Caco-2 (cell line): ENCODE data around the gene ENOX1. TPM values are rescaled to one million over a fixed set of nuclear protein-coding genes. Genes with fewer than 3 reads are reported as not detected.

Source experiments
- BruUV-seq: library from RNA; stranded (reverse); fragments of 400-500 nt; replicated peaks from 2 replicates; lab custom pipeline; 2021; lab: Mats Ljungman, UMichigan
- CTCF ChIA-PET: fragments of 300-600 bp; sonication (Branson Sonifier 250); formaldehyde crosslinking; loops from one replicate; lab custom pipeline; 2022; ENCODE audit warnings: antibody characterized with exemption; lab: Charles Lee
- POLR2A ChIA-PET: fragments of 300-600 bp; sonication (Branson Sonifier 250); formaldehyde crosslinking; loops from one replicate; lab custom pipeline; 2022; ENCODE audit warnings: antibody characterized with exemption; lab: Charles Lee
- DNase-seq, 2 experiments: peaks; one replicate each; pipeline versions ENCODE4 v3.0.0 to v3.0.0-alpha.2; 2020 to 2022
- H3K27me3 ChIP-seq: replicated peaks from 2 replicates; pipeline ENCODE4 v1.6.0; 2011; ENCODE audit warnings: low read length; ENCODE audit not compliant: control insufficient read depth, insufficient read depth
- H3K36me3 ChIP-seq: 2 replicates; pipeline ENCODE4 v1.5.1; 2011; ENCODE audit warnings: low read length; ENCODE audit not compliant: control insufficient read depth, insufficient read depth
- H3K4me1 ChIP-seq: fragments of 250-450 bp; sonication (Bioruptor Pico); 2 replicates; pipeline ENCODE4 v1.5.1; 2020; ENCODE audit warnings: mild to moderate bottlenecking
- H3K4me3 ChIP-seq: 2 replicates; pipeline ENCODE4 v1.5.1; 2011; ENCODE audit warnings: low read depth, mild to moderate bottlenecking, control low read depth, low read length
- H3K9me3 ChIP-seq: fragments of 250-450 bp; sonication (Bioruptor Pico); 2 replicates; pipeline ENCODE4 v1.5.1; 2020; ENCODE audit warnings: mild to moderate bottlenecking, moderate library complexity
- H3K27ac Mint-ChIP-seq: one replicate; pipeline ENCODE4 v1.8.0; 2022; ENCODE audit warnings: mixed read lengths; ENCODE audit not compliant: unreplicated experiment
- H3K27me3 Mint-ChIP-seq: one replicate; pipeline ENCODE4 v1.8.0; 2022; ENCODE audit warnings: mixed read lengths; ENCODE audit not compliant: insufficient read depth, unreplicated experiment
- H3K36me3 Mint-ChIP-seq: one replicate; pipeline ENCODE4 v1.8.0; 2022; ENCODE audit warnings: mild to moderate bottlenecking, mixed read lengths; ENCODE audit not compliant: insufficient read depth, unreplicated experiment
- H3K4me1 Mint-ChIP-seq: one replicate; pipeline ENCODE4 v1.8.0; 2022; ENCODE audit warnings: low read depth, mixed read lengths; ENCODE audit not compliant: unreplicated experiment
- H3K4me3 Mint-ChIP-seq: one replicate; pipeline ENCODE4 v1.8.0; 2022; ENCODE audit warnings: mild to moderate bottlenecking, moderate library complexity, mixed read lengths; ENCODE audit not compliant: unreplicated experiment
- H3K9me3 Mint-ChIP-seq: one replicate; pipeline ENCODE4 v1.8.0; 2022; ENCODE audit warnings: mixed read lengths; ENCODE audit not compliant: unreplicated experiment
- intact Hi-C: fragments of 100-400 bp; cut with micrococcal nuclease; formaldehyde crosslinking; loops from one replicate; pipeline ENCODE4 v1.10.0; 2022; ENCODE audit not compliant: unreplicated experiment
- total RNA-seq: library from RNA; stranded (reverse); gene quantifications from 2 replicates; pipeline ENCODE4 v1.2.3, GENCODE V29; 2022
- TF ChIP-seq, protein P1 (sequence below), 2 experiments: fragments of 200-600 bp in 1 of 2; IDR thresholded peaks; 1 replicate in 1 of 2; 2 replicates in 1 of 2; pipeline versions ENCODE4 v1.5.1 to v1.8.0; 2011 to 2022; ENCODE audit warnings: antibody characterized with exemption in 1 of 2, control low read depth in 1 of 2, inconsistent platforms in 1 of 2, low read depth in 1 of 2, low read length in 1 of 2, mild to moderate bottlenecking in 1 of 2, moderate library complexity in 1 of 2; ENCODE audit not compliant: insufficient read depth in 1 of 2, severe bottlenecking in 1 of 2, unreplicated experiment in 1 of 2

ENOX1 gene
- total RNA-seq, 1 experiment from 2014 or later: 9.1 TPM

DNA sequence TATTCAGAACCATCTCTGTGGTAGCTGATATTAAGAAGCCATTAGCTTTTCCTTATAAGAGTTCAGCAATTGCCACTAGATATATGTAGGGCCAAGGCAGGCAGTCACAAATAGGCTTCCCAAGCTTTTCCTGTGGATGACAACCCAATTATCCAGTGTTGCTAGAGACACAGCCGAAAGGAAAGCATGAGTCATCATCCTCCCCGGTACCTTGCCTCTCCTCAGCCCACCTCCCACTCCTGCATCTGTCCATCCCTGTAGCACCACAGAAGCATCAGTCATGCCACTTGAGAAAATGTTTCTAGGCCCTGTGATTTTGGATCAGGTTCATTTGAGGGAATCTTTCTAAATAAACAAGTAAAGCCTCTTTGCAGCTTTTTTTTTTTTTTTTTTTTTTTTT is 559.1 kb downstream of the ENOX1 start:
- no peak overlapping the region for H3K4me3 ChIP-seq
- DNase-seq: no peak
- no peaks in the 10 kb centered on the region for H3K36me3 ChIP-seq
- no peaks in the 10 kb centered on the region for H3K4me1 Mint-ChIP-seq
- no peaks in the 10 kb centered on the region for H3K27me3 Mint-ChIP-seq
- BruUV-seq: no TSS peak
- no peaks in the 10 kb centered on the region for H3K27me3 ChIP-seq
- intact Hi-C loops: no loop called here
- TF ChIP-seq, protein P1, sequence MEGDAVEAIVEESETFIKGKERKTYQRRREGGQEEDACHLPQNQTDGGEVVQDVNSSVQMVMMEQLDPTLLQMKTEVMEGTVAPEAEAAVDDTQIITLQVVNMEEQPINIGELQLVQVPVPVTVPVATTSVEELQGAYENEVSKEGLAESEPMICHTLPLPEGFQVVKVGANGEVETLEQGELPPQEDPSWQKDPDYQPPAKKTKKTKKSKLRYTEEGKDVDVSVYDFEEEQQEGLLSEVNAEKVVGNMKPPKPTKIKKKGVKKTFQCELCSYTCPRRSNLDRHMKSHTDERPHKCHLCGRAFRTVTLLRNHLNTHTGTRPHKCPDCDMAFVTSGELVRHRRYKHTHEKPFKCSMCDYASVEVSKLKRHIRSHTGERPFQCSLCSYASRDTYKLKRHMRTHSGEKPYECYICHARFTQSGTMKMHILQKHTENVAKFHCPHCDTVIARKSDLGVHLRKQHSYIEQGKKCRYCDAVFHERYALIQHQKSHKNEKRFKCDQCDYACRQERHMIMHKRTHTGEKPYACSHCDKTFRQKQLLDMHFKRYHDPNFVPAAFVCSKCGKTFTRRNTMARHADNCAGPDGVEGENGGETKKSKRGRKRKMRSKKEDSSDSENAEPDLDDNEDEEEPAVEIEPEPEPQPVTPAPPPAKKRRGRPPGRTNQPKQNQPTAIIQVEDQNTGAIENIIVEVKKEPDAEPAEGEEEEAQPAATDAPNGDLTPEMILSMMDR (IDR thresholded peaks at IDR 0.05; ENCODE audit: insufficient read depth in 1 of 2, low read depth in 1 of 2, low read length in 1 of 2, severe bottlenecking in 1 of 2, unreplicated experiment in 1 of 2): no peak
- H3K4me1 ChIP-seq: no peaks in the 10 kb centered on the region
- H3K9me3 ChIP-seq: no peaks in the 10 kb centered on the region
- peaks cover 10% of the 10 kb centered on the region for H3K36me3 Mint-ChIP-seq
- ChIA-PET POLR2A (no interaction called here), CTCF (no interaction called here)
- H3K9me3 Mint-ChIP-seq: no peaks in the 10 kb centered on the region
- no peak overlapping the region for H3K27ac Mint-ChIP-seq
- no peak overlapping the region for H3K4me3 Mint-ChIP-seq

DNA sequence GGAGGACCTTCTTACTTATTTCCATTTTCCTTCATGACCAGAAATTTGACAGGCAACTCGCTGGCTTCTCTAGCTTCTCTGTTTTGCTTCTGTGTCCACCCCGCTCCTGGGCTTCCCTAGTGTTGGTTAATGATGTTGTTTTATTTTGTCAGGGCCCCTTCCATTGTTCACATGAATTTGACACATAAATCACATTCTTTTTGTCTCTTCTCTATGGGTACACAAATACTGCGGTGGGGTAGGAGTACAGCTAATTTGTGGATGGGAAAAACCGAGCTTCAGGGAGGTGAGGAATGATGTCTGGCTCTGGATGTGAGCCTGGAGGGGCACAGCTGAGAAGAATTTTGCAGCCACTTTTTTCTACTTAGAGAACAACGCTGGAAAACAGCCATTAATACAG is 563.6 kb downstream of the ENOX1 start:
- H3K36me3 ChIP-seq: no peaks in the 10 kb centered on the region
- CTCF ChIA-PET: no interaction called here
- no peaks in the 10 kb centered on the region for H3K4me1 ChIP-seq
- intact Hi-C loops: no loop called here
- H3K9me3 ChIP-seq: no peaks in the 10 kb centered on the region
- H3K4me3 Mint-ChIP-seq: no peak overlapping the region
- POLR2A ChIA-PET: no interaction called here
- H3K36me3 Mint-ChIP-seq: peaks cover 5% of the 10 kb centered on the region
- no peaks in the 10 kb centered on the region for H3K9me3 Mint-ChIP-seq
- no peak overlapping the region for H3K27ac Mint-ChIP-seq
- no peaks in the 10 kb centered on the region for H3K27me3 Mint-ChIP-seq
- no peak overlapping the region for H3K4me3 ChIP-seq
- no peaks in the 10 kb centered on the region for H3K27me3 ChIP-seq
- TF ChIP-seq, protein P1 (IDR thresholded peaks at IDR 0.05; ENCODE audit: insufficient read depth in 1 of 2, low read depth in 1 of 2, low read length in 1 of 2, severe bottlenecking in 1 of 2, unreplicated experiment in 1 of 2): no peak
- no peaks in the 10 kb centered on the region for H3K4me1 Mint-ChIP-seq
- no peak for DNase-seq
- BruUV-seq: no TSS peak

DNA sequence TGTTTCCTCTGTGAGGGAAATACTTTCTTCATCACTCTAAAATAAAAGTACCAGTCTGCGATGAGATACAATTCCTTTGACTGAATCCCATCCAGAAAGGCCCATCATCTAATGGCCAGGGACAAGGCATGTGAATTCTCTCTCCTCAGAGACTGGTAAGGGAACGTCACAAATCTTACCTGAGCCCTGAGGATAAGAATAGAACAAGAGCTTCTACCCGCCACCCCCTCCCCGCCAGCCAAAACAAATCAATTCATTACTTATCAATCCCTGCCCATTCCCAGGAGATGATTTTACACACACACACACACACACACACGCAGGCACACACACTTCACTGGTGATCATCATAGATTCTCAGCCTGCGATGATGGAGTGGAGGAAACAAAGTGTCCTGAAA is 564.7 kb downstream of the ENOX1 start:
- Mint-ChIP-seq H3K4me3 (no peak overlapping the region), H3K27ac (no peak overlapping the region), H3K9me3 (no peaks in the 10 kb centered on the region), H3K4me1 (no peaks in the 10 kb centered on the region), H3K36me3 (peaks cover 5% of the 10 kb centered on the region), H3K27me3 (no peaks in the 10 kb centered on the region)
- Histone ChIP-seq H3K4me1 (no peaks in the 10 kb centered on the region), H3K27me3 (no peaks in the 10 kb centered on the region), H3K4me3 (no peak overlapping the region), H3K9me3 (no peaks in the 10 kb centered on the region), H3K36me3 (no peaks in the 10 kb centered on the region)
- ChIA-PET POLR2A (no interaction called here), CTCF (no interaction called here)
- TF ChIP-seq, protein P1 (IDR thresholded peaks at IDR 0.05; ENCODE audit: insufficient read depth in 1 of 2, low read depth in 1 of 2, low read length in 1 of 2, severe bottlenecking in 1 of 2, unreplicated experiment in 1 of 2): no peak
- BruUV-seq: no TSS peak
- no peak for DNase-seq
- intact Hi-C loops: no loop called here
